GM18520 (cell line): Measurements from ENCODE around the gene GDPD5.

Experiments
- ATAC-seq: cut with Tn5 transposase; IDR thresholded peaks from one replicate; pipeline ENCODE4 v1.9.1; 2021; ENCODE audit not compliant: unreplicated experiment

The GDPD5 gene

DNA sequence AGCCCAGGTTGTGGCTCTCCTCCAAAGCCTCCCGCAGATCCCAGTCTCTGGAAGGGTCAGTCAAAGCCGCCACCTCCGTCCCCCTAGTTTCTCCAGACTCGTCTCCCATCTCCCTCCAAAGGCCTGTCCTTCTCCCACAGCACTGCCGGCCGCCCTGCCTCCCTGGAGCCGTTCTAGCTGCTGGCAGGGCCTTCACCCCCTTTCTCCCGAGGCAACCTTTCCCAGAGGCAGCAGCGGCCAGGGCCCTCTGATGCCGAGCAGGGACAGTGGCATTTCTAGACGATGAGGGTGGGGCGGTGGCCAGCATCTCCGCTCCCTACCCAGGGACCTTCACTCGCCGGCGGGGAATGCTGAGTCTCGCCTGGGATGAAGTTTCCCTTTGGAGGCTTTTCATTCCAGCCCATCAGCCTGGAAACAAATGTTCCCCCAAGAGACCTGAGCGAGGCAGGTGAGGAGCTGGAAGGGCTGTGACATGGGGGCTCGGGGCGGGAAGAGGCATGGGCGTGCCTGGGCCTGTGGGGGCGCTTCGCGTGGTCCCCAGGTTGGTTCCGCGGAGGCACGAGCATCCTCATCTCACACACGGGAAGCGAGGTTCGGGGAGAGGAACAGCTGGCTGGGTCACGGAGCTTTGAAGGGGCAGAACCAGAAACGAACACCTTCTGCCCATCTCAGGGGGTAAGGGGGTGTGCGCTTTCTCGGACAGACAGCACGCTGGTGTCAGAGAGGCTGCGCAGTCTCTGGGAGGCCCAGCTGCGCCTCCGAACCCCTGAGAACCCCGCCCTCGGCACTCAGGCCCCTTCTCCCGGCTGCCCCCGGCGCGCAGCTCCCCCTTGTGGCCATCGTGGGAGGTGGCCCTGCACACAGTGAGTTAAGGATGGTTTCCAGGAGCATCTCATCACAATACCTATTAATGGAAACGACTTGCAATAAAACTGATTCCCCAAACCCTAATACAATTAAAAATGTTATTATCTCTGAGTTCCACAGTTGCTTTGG lies 74.6 kb downstream of the GDPD5 start:
- ATAC-seq = no peak

DNA sequence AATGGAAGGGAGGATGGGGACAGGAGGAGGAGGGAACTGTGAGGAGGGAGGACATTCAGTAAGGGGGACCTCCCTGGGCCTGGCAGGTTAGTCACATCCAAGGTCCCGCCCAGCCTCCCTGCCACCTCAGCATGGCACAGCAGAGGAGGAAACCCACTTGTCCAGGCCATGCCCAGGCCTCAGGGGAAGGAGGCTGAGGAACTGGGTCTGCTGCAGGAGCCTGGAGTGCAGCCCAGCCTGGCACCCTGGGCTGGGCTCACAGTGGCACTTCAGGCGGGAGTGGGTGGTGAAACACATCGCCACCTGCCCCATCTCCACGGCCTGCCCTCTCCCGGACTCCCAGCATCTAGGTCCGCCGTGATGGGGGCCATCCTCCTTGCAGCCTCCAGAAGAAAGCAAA lies 75.5 kb downstream of the GDPD5 start:
- no peak for ATAC-seq

DNA sequence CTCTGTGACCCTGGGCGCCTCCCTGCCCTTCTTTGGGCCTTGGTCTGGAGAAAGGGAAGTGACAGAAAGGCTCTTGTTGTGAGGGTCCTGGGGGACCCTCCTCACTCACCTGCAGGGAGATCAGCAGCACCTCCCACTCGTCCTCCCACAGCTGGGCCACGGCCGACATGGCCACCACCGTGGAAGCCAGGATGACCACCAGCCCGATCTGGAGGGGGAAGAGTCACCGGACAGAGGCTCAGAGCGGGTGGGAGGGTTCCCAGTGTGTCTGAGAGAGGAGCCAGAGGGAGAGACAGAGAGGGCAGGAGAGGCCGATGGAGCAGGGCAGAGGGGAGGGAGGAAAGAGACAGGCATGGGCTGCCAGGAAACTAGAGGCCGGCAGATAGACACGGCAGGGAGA lies 76.0 kb downstream of the GDPD5 start:
- ATAC-seq = no peak

DNA sequence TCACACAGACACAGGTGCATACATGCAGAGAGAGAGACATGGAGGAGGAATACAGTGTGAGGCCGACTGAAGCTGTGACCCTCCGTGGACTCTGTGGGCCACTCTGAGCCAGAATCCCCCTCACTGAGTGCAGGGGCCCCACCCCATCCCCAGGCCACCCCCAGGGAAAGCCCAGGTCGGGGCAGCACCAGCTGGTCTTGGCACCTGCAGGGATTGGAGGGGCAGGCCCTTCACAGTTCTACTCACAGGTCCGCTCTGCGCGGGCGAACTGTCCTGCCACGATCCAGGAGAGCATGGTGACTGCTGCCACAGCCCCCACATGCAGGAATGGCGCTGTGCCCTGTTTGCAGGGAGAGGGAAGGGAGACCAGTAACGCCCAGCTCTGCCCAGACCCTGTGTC lies 76.5 kb downstream of the GDPD5 start:
- ATAC-seq = no peak

DNA sequence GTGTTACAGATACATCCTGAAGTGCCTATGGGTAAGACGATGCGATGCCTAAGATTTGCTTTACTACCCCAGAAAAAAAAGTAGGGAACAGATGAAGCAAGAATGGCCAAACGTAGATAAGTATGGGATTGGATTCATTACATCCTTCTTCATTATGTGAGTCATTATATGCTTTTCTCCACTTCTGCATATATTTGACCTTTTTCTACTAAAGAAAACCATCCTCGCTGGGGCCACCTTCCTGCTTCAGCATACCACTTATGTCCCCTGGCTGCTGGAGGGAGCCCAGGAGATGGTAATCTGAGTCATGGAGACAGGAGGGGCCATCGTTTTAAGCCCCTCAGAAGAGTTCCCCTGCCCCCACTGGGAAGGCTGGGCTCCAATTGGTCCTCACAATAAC lies 78.3 kb downstream of the GDPD5 start:
- ATAC-seq = no peak

DNA sequence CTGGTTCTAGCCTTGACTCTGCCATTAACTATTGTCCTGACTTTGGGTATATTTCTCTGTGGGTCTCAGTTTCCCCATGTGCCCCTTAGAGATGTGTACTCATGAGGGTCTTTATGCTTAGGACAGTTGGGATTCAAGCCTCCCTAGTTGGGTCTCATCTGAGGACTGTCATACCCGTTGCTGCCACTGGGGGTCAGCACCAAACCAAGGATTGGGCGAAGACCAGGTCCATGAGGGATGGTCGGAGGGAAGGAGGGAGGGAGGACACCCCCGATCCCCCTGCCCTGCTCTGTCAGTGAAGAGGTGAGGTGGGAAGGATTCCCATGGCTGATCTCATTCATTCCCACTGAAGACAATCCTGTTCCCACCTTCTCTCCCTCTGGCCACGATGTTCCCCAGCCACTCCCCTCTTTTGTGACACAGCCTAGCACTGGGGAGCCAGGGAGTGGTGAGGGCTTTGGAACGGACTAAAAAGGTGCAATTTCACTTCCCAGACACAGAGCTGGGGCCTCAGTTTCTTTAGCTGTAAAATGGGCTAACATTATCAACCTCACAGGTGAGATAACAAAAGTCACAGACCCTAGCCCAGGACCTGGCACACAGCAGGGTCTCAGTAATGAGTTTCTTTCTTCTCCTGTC lies 80.3 kb downstream of the GDPD5 start:
- no peak for ATAC-seq

DNA sequence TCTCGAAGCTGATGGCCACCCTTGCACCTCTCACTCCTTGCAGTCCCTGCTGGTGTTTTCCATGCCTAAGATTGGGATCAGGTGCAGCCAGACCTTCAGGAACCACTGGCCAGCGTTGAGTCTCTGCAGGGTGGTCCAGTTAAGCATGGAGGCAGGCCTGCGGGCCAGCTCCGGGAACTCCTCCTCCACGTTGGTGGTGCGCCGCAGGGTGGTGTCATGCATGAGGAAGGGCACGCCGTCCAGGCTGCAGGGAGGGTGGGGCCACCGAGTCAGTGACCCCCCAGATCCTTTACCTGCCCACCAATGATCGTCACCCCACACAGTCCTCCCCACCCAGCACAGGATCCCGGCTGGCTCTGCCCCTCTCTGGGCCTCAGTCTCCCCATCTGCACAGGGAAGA lies 82.7 kb downstream of the GDPD5 start:
- ATAC-seq = no peak

DNA sequence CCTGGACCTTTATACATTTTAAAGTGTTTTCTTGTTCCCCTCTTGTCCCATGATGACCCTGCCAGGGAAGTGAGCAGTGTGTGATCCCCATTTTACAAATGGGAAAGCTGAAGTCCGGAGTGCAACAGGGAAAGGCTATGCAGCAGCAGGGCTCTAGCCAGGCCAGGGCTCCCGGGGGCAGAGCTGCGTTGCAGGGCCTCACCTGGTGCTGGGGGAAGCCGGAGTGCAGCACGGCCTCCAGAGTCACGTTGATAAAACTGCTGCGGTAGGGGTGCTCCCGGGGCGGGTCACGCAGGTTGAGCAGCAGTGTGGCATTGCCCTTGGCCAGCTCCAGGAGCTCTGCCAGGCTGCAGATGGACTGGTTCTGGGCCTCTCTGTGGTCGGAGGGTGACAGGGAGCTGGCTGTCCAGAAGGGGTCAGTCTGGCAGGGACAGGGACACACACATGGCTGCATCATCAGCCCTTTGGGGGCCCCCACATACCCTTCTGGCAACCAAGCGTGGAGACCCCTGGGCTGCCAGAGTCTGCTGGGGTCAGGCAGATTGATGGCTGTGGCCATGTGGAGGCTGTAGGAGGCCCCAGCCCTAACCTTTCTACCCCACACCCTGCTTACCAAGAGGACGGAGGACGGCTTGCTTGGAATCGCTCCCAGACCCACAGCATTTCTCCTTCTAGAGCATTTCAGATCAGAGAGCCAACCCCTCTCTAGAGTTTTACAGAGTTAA lies 83.4 kb downstream of the GDPD5 start:
- no peak for ATAC-seq

DNA sequence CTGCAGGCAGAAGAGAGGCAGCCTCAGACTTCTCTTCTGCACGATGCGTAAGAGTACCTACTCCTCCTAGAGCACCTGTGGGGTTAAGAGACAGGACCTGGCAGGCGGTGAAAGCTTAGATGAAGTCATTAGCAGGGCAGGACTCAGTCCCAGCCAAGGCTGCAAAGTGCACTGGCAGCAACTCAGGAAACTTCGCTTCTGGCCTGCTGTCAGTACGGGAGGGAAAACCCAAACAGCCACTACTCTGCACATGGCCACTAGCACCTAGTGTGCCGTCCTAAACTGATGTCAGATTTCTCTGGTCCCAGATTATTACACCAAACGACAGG lies 84.0 kb downstream of the GDPD5 start:
- ATAC-seq = no peak

DNA sequence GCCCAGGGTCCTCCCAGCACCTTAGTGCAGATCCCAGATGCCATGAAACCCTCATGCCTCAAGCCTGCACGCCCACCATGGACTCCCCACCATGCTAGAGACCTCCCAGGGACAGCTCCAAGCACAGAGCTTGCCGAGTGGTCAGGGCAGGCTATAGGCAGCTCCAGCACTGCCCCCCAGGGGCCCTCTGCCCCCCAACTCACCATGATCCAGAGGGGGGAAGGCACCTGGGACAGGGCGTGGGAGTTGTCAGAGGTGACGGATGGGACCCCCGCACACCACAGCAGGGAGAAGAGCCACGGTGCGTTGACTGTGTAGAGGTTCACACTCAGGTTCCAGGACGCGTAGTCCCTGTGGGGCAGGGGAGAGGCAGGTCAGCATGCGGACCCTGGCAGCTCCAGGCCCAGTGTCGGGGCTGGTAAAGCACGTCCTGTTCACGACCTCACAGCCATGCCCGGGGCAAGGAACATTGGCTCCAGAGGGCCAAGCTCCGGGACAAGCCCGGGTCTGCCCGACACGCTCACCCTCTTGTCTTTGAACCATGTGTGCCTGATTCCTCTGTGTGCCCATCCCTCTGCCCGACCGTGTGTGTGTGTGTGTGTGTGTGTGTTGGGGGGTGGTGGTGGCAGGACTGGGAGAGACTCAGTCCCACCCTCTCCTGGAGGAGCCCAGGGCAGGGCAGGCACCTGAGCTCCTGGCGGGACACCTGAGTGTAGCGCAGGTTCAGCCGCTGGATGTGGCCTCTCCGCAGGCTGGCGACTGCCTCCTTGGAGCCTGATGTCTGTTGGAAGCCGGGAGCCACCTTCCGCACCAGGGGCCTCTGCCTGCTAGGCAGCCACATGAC lies 84.6 kb downstream of the GDPD5 start:
- no peak for ATAC-seq

DNA sequence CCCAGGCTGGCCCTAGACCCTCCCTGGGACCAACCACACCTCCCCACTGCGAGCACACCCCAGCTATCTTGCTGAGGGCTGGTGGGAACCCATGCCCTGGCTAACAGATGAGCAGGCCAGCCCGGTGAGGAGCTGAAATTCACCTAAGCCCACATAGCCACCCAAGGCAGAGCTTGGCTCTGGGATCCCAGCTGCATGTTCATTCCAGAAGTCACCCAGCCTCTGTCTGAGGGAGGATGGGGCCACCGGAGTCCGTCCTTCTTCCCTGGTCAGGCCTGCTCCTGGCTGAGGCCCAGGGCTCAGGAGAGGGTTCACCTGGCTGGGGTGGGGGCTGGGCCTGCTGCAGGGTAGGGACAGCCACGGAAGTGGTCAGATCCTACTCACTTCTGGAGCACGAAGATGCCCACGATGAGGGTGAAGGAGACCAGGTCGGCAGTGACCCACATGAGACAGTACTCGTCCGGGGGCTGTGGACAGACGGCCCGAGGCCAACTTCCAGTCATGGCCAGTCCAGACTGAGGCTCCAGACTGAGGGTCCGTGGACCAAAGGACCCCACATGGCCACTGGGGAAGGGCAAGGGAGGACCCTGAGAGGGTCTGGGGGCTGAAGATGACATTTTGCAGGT lies 86.1 kb downstream of the GDPD5 start:
- no peak for ATAC-seq

DNA sequence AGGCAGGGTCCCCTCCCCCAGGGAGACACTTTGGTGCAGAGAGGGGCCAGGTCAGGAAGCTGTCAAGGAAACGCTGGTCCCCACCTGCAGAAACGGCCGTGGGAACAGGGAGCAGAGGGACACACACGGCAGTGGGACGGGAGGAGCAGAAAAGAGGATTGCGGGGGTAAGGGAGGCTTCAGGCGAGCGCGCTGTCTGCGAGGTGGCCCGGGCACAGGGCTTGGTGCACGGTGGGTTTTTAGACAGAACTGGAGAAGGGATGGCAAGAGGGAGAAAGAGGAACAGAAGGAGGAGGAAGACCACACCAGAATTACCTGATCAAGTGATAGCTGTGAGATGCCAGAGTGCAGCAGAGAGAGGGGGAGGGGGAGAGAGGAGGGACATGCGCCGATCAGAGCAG lies 86.7 kb downstream of the GDPD5 start:
- no peak for ATAC-seq

DNA sequence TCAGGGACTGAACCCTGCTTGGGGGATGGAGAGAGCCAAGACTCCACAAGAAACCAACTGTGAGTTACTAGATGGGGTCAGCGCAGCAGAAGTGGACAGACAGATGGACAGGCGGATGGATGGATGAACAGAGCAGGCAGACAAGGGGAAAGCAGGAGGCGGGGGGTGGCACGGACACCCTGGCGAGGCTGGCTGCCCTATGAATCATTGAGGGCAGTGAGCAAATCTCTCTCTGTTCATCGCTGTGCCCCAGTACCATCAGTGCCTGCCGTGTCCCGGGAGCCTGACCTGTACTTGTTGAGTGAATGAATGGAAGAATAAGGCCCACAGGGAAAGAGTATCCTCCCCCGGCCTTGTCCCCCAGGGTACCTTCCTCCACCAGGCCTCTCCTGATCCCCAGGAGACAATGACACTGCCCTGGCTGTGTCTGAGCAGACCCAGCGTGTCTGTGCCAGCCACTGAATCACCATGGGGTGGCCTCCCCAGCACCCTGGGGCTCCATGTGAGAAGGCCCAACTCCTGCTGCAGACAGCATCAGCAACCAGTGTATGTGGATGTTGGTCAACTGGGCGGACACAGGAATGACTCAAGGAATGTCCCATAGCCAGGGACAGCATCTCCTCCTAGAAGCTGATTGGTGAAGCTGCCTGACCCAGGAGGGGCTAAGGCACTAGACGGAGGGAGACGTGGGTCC lies 87.6 kb downstream of the GDPD5 start:
- no peak for ATAC-seq

DNA sequence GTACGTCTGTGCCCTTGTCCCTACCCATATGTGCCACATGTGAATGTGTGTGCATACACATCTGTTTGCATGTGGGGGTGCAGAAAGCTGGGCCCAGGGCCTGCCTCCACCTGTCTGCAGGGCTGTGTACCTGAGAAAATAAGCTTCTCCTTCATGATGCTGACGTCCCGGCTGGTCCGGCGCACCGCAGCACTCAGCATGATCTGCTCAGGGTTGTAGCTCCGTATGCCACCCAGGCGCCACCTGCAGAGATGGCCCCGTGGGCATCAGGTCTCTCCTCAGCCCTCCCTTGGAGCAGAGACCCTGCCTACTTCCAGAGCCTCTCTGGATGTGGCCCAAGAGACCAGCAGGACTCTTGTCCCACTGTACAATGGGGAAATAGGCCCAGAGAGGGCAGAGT lies 88.9 kb downstream of the GDPD5 start:
- no peak for ATAC-seq

DNA sequence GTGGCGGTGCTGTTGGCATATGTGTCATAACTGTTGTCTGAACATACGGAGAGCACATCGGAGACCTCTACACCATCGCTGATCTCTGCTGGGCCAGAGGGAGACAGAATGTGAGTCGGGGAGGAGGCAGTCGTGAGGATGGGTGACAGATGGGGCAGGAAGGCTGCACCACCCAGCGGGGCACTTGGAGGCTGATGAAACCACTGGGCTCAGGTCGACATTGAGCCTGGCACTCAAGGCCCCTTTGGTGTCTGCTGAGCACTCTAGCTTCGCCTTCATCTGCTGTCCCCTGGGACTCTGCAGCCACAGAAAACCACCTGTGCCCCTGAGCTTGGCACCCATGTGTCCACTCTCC lies 90.2 kb downstream of the GDPD5 start:
- no peak for ATAC-seq

DNA sequence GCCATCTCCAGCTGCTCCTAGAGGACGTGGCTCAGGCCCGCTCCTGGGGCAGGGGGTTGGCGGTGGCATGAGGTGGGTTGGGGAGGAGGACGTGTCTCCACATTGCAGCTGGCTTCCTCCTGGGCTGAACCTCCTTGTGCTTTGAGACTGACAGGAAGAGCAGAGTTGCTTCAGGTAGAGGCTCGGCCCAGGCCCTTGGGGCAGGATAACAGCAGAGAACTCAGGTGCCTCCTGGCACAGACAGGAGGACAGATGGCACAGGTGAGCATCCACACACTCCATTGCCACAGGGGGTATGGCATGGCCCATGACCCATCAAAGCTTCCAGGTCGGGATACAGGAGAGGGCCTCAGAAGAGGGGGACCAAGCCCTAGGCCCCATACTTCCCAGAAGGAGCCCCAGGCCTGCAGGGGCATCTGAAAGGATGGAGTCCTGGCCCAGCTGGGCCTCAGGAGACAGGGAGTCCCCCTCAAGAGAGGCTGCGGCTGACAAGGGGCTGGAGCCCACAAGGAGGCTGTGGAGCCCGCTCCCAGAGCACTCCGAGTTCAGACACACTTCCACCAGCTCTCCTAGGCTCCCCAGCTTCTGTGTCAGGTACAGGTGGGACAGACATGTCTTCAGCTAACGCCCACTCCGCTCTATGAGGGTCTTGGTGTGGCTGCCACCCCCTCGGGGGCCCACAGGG lies 90.7 kb downstream of the GDPD5 start:
- ATAC-seq = no peak

DNA sequence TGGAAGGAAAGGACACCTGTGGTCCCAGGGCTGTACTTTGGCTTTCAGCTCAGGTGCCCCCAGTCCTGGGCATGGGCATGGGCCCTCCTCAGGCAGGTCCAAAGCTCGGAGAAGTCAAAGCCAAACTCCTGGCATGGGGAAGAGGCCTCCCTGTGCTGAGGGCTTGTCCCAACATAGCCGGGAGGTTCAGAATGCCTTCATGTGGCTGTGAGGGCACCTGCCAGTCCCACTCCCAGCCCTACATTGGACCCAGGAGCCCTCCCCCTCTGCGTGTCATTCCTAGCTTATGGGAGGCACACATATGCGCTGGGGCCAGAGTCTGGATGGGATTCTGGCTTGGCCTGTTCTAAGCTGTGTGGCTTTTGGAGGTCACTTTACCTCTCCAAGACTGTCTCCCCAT lies 91.7 kb downstream of the GDPD5 start:
- ATAC-seq = no peak

DNA sequence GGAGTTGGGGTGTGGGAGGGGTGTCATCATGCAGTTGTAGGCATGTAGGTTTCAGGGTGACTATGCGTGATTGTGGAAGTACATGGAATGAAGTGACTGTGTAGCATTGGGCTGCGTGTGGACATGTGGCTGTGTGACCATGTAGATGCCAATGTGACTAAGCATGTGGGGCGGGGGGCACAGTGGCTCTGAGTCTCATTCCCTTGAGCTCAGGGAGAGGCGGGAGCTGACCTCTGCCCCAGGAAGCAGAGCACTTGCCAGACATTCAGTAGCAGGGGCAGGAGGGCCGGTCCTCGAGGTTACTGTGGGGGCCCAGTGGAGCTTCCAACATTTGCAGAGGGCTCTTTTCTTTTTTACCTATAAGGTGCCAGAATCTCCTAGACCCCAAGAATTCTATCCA lies 92.3 kb downstream of the GDPD5 start:
- no peak for ATAC-seq

DNA sequence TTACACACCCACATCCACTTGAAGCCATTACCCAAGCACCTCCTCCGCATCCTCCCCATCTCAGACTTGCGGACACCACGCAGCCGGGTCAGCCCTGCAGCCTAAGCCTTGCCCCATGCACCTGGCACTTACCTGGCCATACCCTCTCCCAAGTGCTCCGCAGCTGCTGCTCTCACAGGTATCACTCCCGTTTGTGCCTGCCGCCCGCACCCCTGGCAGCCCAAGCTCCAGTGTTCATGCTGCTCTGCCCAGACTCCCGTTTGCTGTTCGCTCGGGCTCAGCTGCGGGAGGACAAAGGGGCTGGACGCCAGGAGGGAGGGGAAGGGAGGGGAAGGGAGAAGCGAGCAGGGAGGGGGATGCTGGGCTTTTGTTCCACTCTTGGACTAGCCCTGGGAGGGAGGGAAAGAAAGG lies 92.8 kb downstream of the GDPD5 start, which contains the start of gene KLHL35:
TSS of gene KLHL35 (minus strand) at position 293 of the 411 bp plus-strand sequence. CDS start 2,574 bp downstream, outside the sequence.
- no peak for ATAC-seq
